HG03575 (cell line): ENCODE data around the gene ANKK1.

Experiments
- ATAC-seq: cut with Tn5 transposase; IDR thresholded peaks from one replicate; pipeline ENCODE4 v1.9.1; 2021; ENCODE audit not compliant: unreplicated experiment, insufficient number of reproducible peaks, low FRiP score; ENCODE audit errors: extremely low read depth

ANKK1 gene

GRCh38 chr11:113373981-113374560, 13.5 kb upstream of the ANKK1 start:
- no peak for ATAC-seq

- no peak for ATAC-seq
Measured at GRCh38 chr11:113375402-113375801, 12.2 kb upstream of the ANKK1 start.

- ATAC-seq = no peak
Measured at GRCh38 chr11:113376156-113376555, 11.4 kb upstream of the ANKK1 start.

GRCh38 chr11:113377681-113378412, 9.7 kb upstream of the ANKK1 start:
- ATAC-seq = no peak

GRCh38 chr11:113378692-113379091, 8.9 kb upstream of the ANKK1 start:
- ATAC-seq = no peak

- ATAC-seq = no peak
Measured at GRCh38 chr11:113382121-113382520, 5.5 kb upstream of the ANKK1 start.

GRCh38 chr11:113384551-113384950, 3.0 kb upstream of the ANKK1 start:
- no peak for ATAC-seq

GRCh38 chr11:113385749-113386148, 1.8 kb upstream of the ANKK1 start:
- ATAC-seq = no peak

GRCh38 chr11:113386866-113387265, 713 bp upstream of the ANKK1 start:
- ATAC-seq = no peak

GRCh38 chr11:113389272-113389671, 1.7 kb downstream of the ANKK1 start:
- no peak for ATAC-seq

GRCh38 chr11:113392236-113392921, 4.8 kb downstream of the ANKK1 start:
- no peak for ATAC-seq

GRCh38 chr11:113393501-113393985, 6.0 kb downstream of the ANKK1 start:
- no peak for ATAC-seq

- ATAC-seq = no peak
Measured at GRCh38 chr11:113394919-113395318, 7.3 kb downstream of the ANKK1 start.

- no peak for ATAC-seq
Measured at GRCh38 chr11:113395782-113396336, 8.3 kb downstream of the ANKK1 start.

GRCh38 chr11:113396690-113397089, 9.1 kb downstream of the ANKK1 start:
- ATAC-seq = no peak

GRCh38 chr11:113397212-113397611, 9.6 kb downstream of the ANKK1 start:
- no peak for ATAC-seq

GRCh38 chr11:113397821-113398220, 10.2 kb downstream of the ANKK1 start:
- no peak for ATAC-seq

GRCh38 chr11:113398669-113399430, 11.3 kb downstream of the ANKK1 start:
- no peak for ATAC-seq

GRCh38 chr11:113400631-113401230, 13.2 kb downstream of the ANKK1 start:
- no peak for ATAC-seq
